Aorta (tissue), 5 donors: ENCODE data around the gene PRPF38B. TPM values are rescaled to one million over a fixed set of nuclear protein-coding genes. Genes with fewer than 3 reads are reported as not detected.

Experiments
- ATAC-seq: fragments of 200-7000 bp; cut with Tn5 transposase; one replicate; pipeline ENCODE4 v1.9.1; 2022; ENCODE audit warnings: moderate library complexity; ENCODE audit not compliant: low FRiP score
- DNase-seq, 2 donors: peaks; one replicate each; pipeline ENCODE4 v3.0.0-alpha.2; 2020
- H3K27ac ChIP-seq, 2 donors: one replicate each; pipeline ENCODE4 v1.5.1; 2013; ENCODE audit warnings: low read length in 2 of 2, mild to moderate bottlenecking in 2 of 2, moderate library complexity in 2 of 2, control low read depth in 1 of 2, inconsistent platforms in 1 of 2, low read depth in 1 of 2
- H3K27me3 ChIP-seq, 2 donors: one replicate each; pipeline ENCODE4 v1.6.1; 2013; ENCODE audit warnings: control low read depth in 1 of 2, low read length in 1 of 2, mild to moderate bottlenecking in 1 of 2, moderate library complexity in 1 of 2; ENCODE audit not compliant: insufficient read depth in 2 of 2, control insufficient read depth in 1 of 2
- H3K36me3 ChIP-seq, 2 donors: one replicate each; pipeline ENCODE4 v1.6.1; 2013; ENCODE audit warnings: control low read depth in 1 of 2, low read length in 1 of 2, mild to moderate bottlenecking in 1 of 2; ENCODE audit not compliant: insufficient read depth in 2 of 2, control insufficient read depth in 1 of 2
- H3K4me1 ChIP-seq, 2 donors: one replicate each; pipeline ENCODE4 v1.6.1; 2013; ENCODE audit warnings: low read length in 2 of 2, control low read depth in 1 of 2, mild to moderate bottlenecking in 1 of 2, moderate library complexity in 1 of 2; ENCODE audit not compliant: insufficient read depth in 2 of 2, control insufficient read depth in 1 of 2
- H3K4me3 ChIP-seq, 2 donors: one replicate each; pipeline ENCODE4 v1.5.1; 2013; ENCODE audit warnings: low read length in 2 of 2, control low read depth in 1 of 2, mild to moderate bottlenecking in 1 of 2
- H3K9me3 ChIP-seq: one replicate; pipeline ENCODE4 v1.6.1; 2013; ENCODE audit warnings: mild to moderate bottlenecking, low read length; ENCODE audit not compliant: control insufficient read depth
- WGBS, 2 donors: extraction: QIAGEN DNeasy Blood & Tissue Kit; methylation state at CpG; one replicate each; pipeline ENCODE4 v1.1.7; 2013; 5-methylcytosine and 5-hydroxymethylcytosine counted together
- intact Hi-C, 2 donors: fragments of 100-400 bp; cut with DNase I; formaldehyde crosslinking; loops; one replicate each; pipeline versions ENCODE4 v1.14.2 to v1.15.0; 2022
- polyA plus RNA-seq, 2 donors: library from polyadenylated mRNA; stranded (reverse); fragments of 200-250 nt; gene quantifications; one replicate each; pipeline ENCODE4 v1.2.3, GENCODE V29; 2013
- total RNA-seq, 2 donors: library from RNA; stranded (reverse); fragmentation: NEBNext Ultra II Directional; extraction: Animal tissue kit (Norgen Biotek cat#: 25700); gene quantifications; one replicate each; pipeline ENCODE4 v1.2.1, GENCODE V29; 2021
- donor health status: healthy with polysubstance abuse.
- donor health status: Bipolar disorder and iron deficiency.
- donor health status: DM: no; HTN: no; CAD: no.
- donor health status: DM: no; HTN: no; CAD: no.
- donor health status: DM: yes; HTN: yes; CAD: no.

The PRPF38B gene
- total and polyA plus RNA-seq, 4 donors: 24.9 to 45.6 (median 42.5) TPM

DNA sequence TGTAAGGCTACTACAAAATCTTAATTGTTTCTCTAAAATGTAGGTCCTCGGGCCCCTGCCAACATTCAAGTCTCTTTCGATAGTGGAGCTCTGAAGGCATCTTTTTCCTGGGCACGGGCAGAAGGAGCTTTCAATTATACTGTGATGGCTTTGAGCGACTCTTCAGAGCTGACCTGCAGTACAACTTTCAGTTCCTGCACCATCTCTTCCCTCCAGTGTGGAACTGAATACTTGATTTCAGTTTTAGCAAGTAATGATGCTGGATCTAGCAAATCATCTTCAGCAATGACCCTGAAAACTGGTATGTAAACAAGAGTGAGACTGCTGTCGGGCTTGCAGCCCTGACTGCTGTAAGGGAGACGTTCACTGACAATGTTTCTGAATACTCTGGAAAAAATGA, 30.2 kb downstream of the PRPF38B start:
- no peak for DNase-seq
- no peak overlapping the region for H3K27ac ChIP-seq
- H3K36me3 ChIP-seq: no peaks in the 10 kb centered on the region
- no peak for ATAC-seq
- WGBS, 2 donors: 67 to 72% methylated on average over 6 of the region's 6 CpGs
- no peak overlapping the region for H3K4me3 ChIP-seq
- intact Hi-C loops: no loop called here
- H3K9me3 ChIP-seq: no peaks in the 10 kb centered on the region
- peaks cover 0 to 3% of the 10 kb centered on the region in 2 donors for H3K4me1 ChIP-seq
- no peaks in the 10 kb centered on the region for H3K27me3 ChIP-seq

DNA sequence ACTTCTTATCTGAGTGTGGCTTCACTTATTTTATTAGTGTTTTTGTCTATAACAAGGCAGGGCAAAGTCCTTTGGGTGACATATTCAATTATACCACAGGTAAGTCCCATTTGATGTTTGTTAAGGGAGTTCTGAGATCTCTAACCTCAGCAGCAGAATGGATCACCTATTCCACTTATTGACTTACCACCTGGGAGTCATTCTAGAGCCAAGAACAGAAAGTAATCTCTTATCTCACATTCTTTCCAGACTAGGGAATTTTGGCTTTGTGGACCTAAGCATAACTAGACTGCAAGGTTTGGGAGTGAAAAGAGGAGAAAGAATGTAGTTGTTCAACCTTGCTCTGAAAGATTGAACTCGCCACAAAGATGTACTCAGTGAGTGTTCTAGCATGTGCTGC, 33.8 kb downstream of the PRPF38B start:
- no peak overlapping the region for H3K27ac ChIP-seq
- intact Hi-C loops: no loop called here
- no peaks in the 10 kb centered on the region for H3K4me1 ChIP-seq
- H3K27me3 ChIP-seq: no peaks in the 10 kb centered on the region
- DNase-seq (no peak), ATAC-seq (no peak)
- no peaks in the 10 kb centered on the region for H3K9me3 ChIP-seq
- no peaks in the 10 kb centered on the region for H3K36me3 ChIP-seq
- WGBS, 2 donors: 86 to 91% methylated on average over 1 of the region's 1 CpG
- no peak overlapping the region for H3K4me3 ChIP-seq

GRCh38 chr1:108728327-108728923, 36.3 kb downstream of the PRPF38B start:
- no peaks in the 10 kb centered on the region for H3K27me3 ChIP-seq
- H3K4me1 ChIP-seq: no peaks in the 10 kb centered on the region
- no peak for DNase-seq
- H3K36me3 ChIP-seq: no peaks in the 10 kb centered on the region
- intact Hi-C loops: no loop called here
- WGBS, 2 donors: 82 to 90% methylated on average over 8 of the region's 8 CpGs
- no peaks in the 10 kb centered on the region for H3K9me3 ChIP-seq
- H3K4me3 ChIP-seq: no peak overlapping the region
- ATAC-seq: no peak
- no peak overlapping the region for H3K27ac ChIP-seq

- WGBS, 2 donors: 89 to 91% methylated on average over 4 of the region's 4 CpGs
- ATAC-seq (no peak), DNase-seq (no peak)
- H3K4me1 ChIP-seq: no peaks in the 10 kb centered on the region
- H3K27me3 ChIP-seq: no peaks in the 10 kb centered on the region
- intact Hi-C loops: no loop called here
- H3K36me3 ChIP-seq: no peaks in the 10 kb centered on the region
- H3K9me3 ChIP-seq: no peaks in the 10 kb centered on the region
- no peak overlapping the region for H3K27ac ChIP-seq
- H3K4me3 ChIP-seq: no peak overlapping the region
Observed at GRCh38 chr1:108729481-108729880, 37.4 kb downstream of the PRPF38B start.

GRCh38 chr1:108732398-108732797, 40.3 kb downstream of the PRPF38B start:
- no peak for DNase-seq
- Histone ChIP-seq H3K27me3 (no peaks in the 10 kb centered on the region), H3K36me3 (no peaks in the 10 kb centered on the region), H3K27ac (no peak overlapping the region), H3K4me1 (no peaks in the 10 kb centered on the region), H3K9me3 (no peaks in the 10 kb centered on the region), H3K4me3 (no peak overlapping the region)
- ATAC-seq: no peak
- intact Hi-C loops: no loop called here
- WGBS, 2 donors: 97% methylated on average over 1 of the region's 1 CpG

DNA sequence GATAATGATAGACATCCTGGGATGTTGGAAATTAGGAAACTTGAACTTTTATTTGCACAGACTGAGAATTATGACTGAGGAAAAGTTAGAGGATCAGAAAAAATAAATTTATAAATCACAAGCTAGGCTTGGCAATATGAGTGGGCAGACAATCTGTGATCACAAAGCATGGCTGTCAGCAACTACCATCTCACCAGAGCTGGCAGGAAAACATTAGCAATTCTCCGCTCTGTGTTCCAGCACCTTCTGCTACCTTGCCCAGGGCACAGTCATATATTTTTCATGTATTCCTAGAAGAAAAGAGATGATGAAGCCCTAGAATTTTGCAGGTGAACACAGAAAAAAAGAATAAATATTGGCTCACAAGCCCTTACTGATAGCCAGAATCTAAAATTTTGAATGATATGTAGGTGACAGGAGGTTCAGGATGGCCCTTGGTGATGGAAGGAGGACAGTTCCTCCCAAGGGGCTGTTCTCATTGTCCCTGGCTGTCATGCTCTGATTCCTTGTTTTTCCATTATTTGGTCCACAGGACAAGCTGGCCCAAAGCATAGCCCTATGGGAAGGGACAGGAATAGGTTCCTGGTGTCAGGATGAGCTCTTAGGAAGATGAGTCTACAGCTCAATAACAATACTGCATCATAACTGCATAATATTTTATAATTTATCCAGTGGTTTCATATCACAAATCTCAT, 42.2 kb downstream of the PRPF38B start:
- intact Hi-C loops: no loop called here
- ATAC-seq (no peak), DNase-seq (no peak)
- 96 to 100% methylated on average over 1 of the region's 1 CpG for WGBS, 2 donors
- no peaks in the 10 kb centered on the region for H3K36me3 ChIP-seq
- no peak overlapping the region for H3K27ac ChIP-seq
- H3K9me3 ChIP-seq: no peaks in the 10 kb centered on the region
- no peaks in the 10 kb centered on the region for H3K27me3 ChIP-seq
- no peak overlapping the region for H3K4me3 ChIP-seq
- no peaks in the 10 kb centered on the region for H3K4me1 ChIP-seq

GRCh38 chr1:108742253-108742652, 50.1 kb downstream of the PRPF38B start:
- Histone ChIP-seq H3K27me3 (no peaks in the 10 kb centered on the region), H3K36me3 (no peaks in the 10 kb centered on the region), H3K4me1 (no peaks in the 10 kb centered on the region), H3K27ac (no peak overlapping the region), H3K9me3 (no peaks in the 10 kb centered on the region), H3K4me3 (no peak overlapping the region)
- intact Hi-C loops: no loop called here
- ATAC-seq (no peak), DNase-seq (no peak)
- 71 to 78% methylated on average over 6 of the region's 6 CpGs for WGBS, 2 donors

- Histone ChIP-seq H3K4me3 (no peak overlapping the region), H3K27me3 (no peaks in the 10 kb centered on the region), H3K36me3 (no peaks in the 10 kb centered on the region), H3K4me1 (no peaks in the 10 kb centered on the region), H3K27ac (no peak overlapping the region), H3K9me3 (no peaks in the 10 kb centered on the region)
- ATAC-seq (no peak), DNase-seq (no peak)
- intact Hi-C loops: loop anchor here (2.0 kb wide), 2 partner anchors 53 to 71 kb away; partner anchors contain the start of gene PRPF38B (in 2 of the 2)
- WGBS, 2 donors: 35 to 44% methylated on average over 3 of the region's 3 CpGs
Observed at GRCh38 chr1:108745980-108746381, 53.9 kb downstream of the PRPF38B start.
